Mucosa of stomach (tissue), 1 donor: ENCODE results near the gene HAL.
A peak's percentile ranks its signal among the peaks of the same experiment; 100 is the strongest.

ENCODE experiments used
- H3K27me3 ChIP-seq: one replicate; pipeline ENCODE4 v1.7.0; 2013; ENCODE audit warnings: mild to moderate bottlenecking, low read length; ENCODE audit not compliant: control insufficient read depth, insufficient read depth
- H3K36me3 ChIP-seq: one replicate; pipeline ENCODE4 v1.7.0; 2013; ENCODE audit warnings: low read length; ENCODE audit not compliant: control insufficient read depth, insufficient read depth
- H3K4me1 ChIP-seq: one replicate; pipeline ENCODE4 v1.7.0; 2013; ENCODE audit warnings: mild to moderate bottlenecking, low read length; ENCODE audit not compliant: control insufficient read depth, insufficient read depth
- H3K4me3 ChIP-seq: one replicate; pipeline ENCODE4 v1.7.0; 2013; ENCODE audit warnings: low read length
- H3K9ac ChIP-seq: one replicate; pipeline ENCODE4 v1.7.0; 2013; ENCODE audit warnings: mild to moderate bottlenecking, low read length, moderate library complexity
- H3K9me3 ChIP-seq: one replicate; pipeline ENCODE4 v1.7.0; 2013; ENCODE audit warnings: mild to moderate bottlenecking, low read length, moderate library complexity; ENCODE audit not compliant: control insufficient read depth
- donor health status: Pancreatic carcinoma.

The HAL gene, protein sequence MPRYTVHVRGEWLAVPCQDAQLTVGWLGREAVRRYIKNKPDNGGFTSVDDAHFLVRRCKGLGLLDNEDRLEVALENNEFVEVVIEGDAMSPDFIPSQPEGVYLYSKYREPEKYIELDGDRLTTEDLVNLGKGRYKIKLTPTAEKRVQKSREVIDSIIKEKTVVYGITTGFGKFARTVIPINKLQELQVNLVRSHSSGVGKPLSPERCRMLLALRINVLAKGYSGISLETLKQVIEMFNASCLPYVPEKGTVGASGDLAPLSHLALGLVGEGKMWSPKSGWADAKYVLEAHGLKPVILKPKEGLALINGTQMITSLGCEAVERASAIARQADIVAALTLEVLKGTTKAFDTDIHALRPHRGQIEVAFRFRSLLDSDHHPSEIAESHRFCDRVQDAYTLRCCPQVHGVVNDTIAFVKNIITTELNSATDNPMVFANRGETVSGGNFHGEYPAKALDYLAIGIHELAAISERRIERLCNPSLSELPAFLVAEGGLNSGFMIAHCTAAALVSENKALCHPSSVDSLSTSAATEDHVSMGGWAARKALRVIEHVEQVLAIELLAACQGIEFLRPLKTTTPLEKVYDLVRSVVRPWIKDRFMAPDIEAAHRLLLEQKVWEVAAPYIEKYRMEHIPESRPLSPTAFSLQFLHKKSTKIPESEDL

GRCh38 chr12:95996034-95996658, at the start of gene HAL:
HAL (minus strand) TSS chr12:95996344; CDS start chr12:95995910, 434 bp downstream.
- Histone ChIP-seq H3K27me3 (no peaks in the 10 kb centered on the region), H3K9ac (no peak within 1 kb of the TSS), H3K4me3 (no peak within 1 kb of the TSS), H3K4me1 (peaks cover 11% of the 10 kb centered on the region), H3K36me3 (no peaks in the 10 kb centered on the region), H3K9me3 (no peaks in the 10 kb centered on the region)

DNA sequence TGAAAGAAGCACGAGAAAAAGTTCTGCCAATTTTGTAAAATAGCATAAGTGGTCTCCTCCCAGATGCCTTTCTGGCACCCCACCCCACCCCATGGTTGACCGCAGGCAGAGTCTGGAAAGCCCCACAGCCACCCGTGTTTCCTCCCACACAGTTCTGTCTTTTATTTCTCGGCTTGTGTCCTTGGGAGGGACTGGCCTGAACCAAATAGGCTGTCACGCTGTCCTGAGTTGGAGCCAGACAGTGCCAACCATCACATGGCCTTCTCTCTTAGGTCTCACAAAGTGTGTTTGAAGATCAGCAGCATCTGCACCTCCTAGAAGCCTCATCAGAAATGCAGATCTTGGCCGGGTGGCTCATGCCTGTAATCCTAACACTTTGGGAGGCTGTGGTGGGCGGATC, 49.4 kb upstream of the HAL start:
- Histone ChIP-seq H3K4me3 (no peak overlapping the region), H3K9ac (no peak overlapping the region), H3K9me3 (no peaks in the 10 kb centered on the region), H3K27me3 (no peaks in the 10 kb centered on the region), H3K36me3 (no peaks in the 10 kb centered on the region), H3K4me1 (peaks cover 37% of the 10 kb centered on the region)

GRCh38 chr12:96044943-96045290, 48.8 kb upstream of the HAL start:
- peaks cover 37% of the 10 kb centered on the region for H3K4me1 ChIP-seq
- no peak overlapping the region for H3K4me3 ChIP-seq
- H3K9ac ChIP-seq, result no peak overlapping the region
- H3K9me3 ChIP-seq, result no peaks in the 10 kb centered on the region
- H3K36me3 ChIP-seq, result no peaks in the 10 kb centered on the region
- no peaks in the 10 kb centered on the region for H3K27me3 ChIP-seq

GRCh38 chr12:96044017-96044942, 48.1 kb upstream of the HAL start:
- no peaks in the 10 kb centered on the region for H3K36me3 ChIP-seq
- H3K27me3 ChIP-seq, result no peaks in the 10 kb centered on the region
- H3K4me3 ChIP-seq, result no peak overlapping the region
- no peak overlapping the region for H3K9ac ChIP-seq
- no peaks in the 10 kb centered on the region for H3K9me3 ChIP-seq
- H3K4me1 ChIP-seq, result peaks cover 34% of the 10 kb centered on the region

DNA sequence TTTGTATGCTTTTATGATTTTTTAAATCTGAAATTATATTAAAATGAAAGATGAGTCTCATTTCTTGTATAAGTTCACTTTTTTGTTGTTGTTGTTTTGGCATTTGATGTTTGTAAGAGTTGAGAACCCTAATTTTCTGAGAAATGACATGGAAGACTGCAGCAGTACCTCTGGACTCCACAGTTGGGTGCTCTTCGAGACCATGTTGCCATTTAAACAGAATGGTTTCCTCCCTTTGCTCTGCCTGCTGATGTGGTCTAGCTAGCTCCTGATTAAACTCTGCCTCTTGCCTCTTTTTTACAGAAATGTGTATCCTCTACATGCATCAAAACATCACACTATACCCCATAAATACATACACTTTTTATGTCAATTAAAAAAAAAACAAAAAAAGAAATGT, 45.0 kb upstream of the HAL start:
- Histone ChIP-seq H3K36me3 (no peaks in the 10 kb centered on the region), H3K9me3 (no peaks in the 10 kb centered on the region), H3K4me1 (peaks cover 5% of the 10 kb centered on the region), H3K4me3 (no peak overlapping the region), H3K9ac (no peak overlapping the region), H3K27me3 (no peaks in the 10 kb centered on the region)

DNA sequence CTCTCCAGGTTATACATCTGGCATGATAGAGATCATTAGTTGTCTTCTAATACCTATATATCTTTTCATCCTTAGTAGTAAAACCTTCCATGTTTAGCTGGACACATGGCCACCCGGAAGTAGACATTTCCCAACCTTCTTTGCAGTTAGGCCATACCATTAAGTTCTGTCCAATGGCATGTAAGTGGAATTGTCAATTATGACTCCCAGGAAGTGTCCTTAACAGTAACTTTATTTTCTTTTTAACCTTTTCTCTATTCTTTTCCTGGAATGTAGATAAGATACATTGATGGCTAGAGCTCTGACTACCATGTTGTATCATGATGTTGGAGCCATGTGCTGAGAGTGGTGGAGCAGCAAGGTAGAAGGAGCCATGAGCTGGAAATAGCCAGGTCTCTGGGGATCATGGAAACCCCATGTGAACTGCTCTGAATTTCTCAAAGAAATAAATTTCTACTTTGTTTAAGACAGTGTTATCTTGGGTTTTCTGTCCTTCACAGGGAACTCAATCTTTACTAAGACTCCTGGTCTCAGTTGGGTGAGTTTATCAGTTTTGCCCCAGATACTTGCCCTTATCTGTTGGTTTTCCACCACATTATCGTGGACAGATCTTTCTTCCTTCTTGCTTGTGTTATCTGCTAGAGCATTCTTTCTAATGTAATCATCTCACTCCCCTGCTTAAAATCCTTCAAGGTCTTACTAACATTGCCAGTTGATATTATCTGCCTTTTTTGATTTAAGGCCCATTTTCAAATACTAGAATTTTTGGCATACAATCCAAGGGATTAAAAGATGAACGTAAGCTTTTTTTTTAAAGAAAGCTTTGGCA, 44.4 kb upstream of the HAL start:
- no peaks in the 10 kb centered on the region for H3K4me1 ChIP-seq
- no peaks in the 10 kb centered on the region for H3K36me3 ChIP-seq
- no peaks in the 10 kb centered on the region for H3K27me3 ChIP-seq
- no peak overlapping the region for H3K4me3 ChIP-seq
- no peaks in the 10 kb centered on the region for H3K9me3 ChIP-seq
- H3K9ac ChIP-seq, result no peak overlapping the region

GRCh38 chr12:96039516-96039915, 43.4 kb upstream of the HAL start:
- no peaks in the 10 kb centered on the region for H3K27me3 ChIP-seq
- H3K4me3 ChIP-seq, result no peak overlapping the region
- H3K9me3 ChIP-seq, result no peaks in the 10 kb centered on the region
- no peaks in the 10 kb centered on the region for H3K4me1 ChIP-seq
- no peaks in the 10 kb centered on the region for H3K36me3 ChIP-seq
- H3K9ac ChIP-seq, result no peak overlapping the region

DNA sequence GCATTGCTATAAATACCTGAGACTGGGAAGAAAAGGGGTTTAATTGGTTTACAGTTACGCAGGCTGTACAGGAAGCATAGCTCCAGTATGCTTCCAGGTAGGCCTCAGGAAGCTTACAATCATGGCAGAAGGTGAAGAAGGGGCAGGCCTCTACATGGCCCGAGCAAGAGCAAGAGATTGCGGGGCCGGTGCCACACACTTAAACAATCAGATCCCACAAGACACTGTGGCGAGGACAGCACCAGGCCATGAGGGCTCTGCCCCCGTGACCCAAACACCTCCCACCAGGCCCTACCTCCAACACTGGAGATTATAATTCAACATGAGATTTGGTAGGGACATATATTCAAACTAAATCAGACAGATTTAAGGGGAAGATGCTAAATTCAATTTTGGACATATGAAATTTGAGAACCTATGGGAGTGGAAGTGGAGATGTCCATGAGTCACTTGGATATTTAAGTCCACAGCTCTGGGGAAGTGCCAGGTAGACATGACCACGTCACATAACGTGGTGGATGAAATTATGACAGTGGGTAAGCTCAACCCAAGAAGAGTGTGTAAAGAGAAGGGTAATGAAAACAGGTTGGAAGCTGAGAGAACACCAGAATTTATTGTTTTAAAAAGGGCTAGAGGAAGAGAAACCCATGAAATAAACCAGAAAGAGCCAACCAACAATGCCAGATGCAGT, 40.8 kb upstream of the HAL start:
- Histone ChIP-seq H3K4me1 (no peaks in the 10 kb centered on the region), H3K9me3 (no peaks in the 10 kb centered on the region), H3K27me3 (no peaks in the 10 kb centered on the region), H3K36me3 (no peaks in the 10 kb centered on the region), H3K4me3 (no peak overlapping the region), H3K9ac (no peak overlapping the region)

GRCh38 chr12:96035283-96036236, 39.4 kb upstream of the HAL start, which contains the start of gene LTA4H:
LTA4H (minus strand) TSS chr12:96035587; CDS start chr12:96035519, 68 bp downstream.
- peak within 1 kb of the TSS; percentile 87 for H3K9ac ChIP-seq
- H3K27me3 ChIP-seq, result no peaks in the 10 kb centered on the region
- H3K4me3 ChIP-seq, result peak within 1 kb of the TSS; percentile 97
- no peaks in the 10 kb centered on the region for H3K36me3 ChIP-seq
- no peaks in the 10 kb centered on the region for H3K9me3 ChIP-seq
- no peaks in the 10 kb centered on the region for H3K4me1 ChIP-seq
